Neural cell (in vitro differentiated cells): Measurements from ENCODE around the gene SHBG. TPM values are rescaled to one million over a fixed set of nuclear protein-coding genes. Genes with fewer than 3 reads are reported as not detected.

ENCODE experiments used
- H2AFZ ChIP-seq: fragments of 200-600, 300-800 bp; sonication (generic), shearing (Covaris generic); 2 replicates; pipeline ENCODE4 v1.6.0; 2014; ENCODE audit warnings: low read depth, mild to moderate bottlenecking, antibody characterized with exemption, low read length, moderate library complexity
- H3F3A ChIP-seq: fragments of 200-600 bp; shearing (Covaris generic); 2 replicates; pipeline ENCODE4 v1.6.1; 2016; ENCODE audit warnings: mild to moderate bottlenecking, moderate library complexity, mixed read lengths, antibody characterized with exemption, low read length; ENCODE audit not compliant: insufficient read depth, poor library complexity, severe bottlenecking
- H3K27ac ChIP-seq: fragments of 200-600, 300-800 bp; sonication (generic), shearing (Covaris generic); 2 replicates; pipeline ENCODE4 v1.5.1; 2014; ENCODE audit warnings: mild to moderate bottlenecking, low read length, moderate library complexity
- H3K27me3 ChIP-seq: fragments of 300-800, 200-600 bp; sonication (generic), shearing (Covaris generic); 2 replicates; pipeline ENCODE4 v1.6.0; 2014; ENCODE audit warnings: mild to moderate bottlenecking, low read depth, low read length, moderate library complexity; ENCODE audit not compliant: insufficient read depth
- H3K36me3 ChIP-seq: fragments of 300-800, 200-600 bp; sonication (generic), shearing (Covaris generic); 2 replicates; pipeline ENCODE4 v1.5.1; 2014; ENCODE audit warnings: mild to moderate bottlenecking, antibody characterized with exemption, low read length, moderate library complexity; ENCODE audit not compliant: insufficient read depth
- H3K4me2 ChIP-seq: fragments of 300-800, 200-600 bp; sonication (generic), shearing (Covaris generic); 2 replicates; pipeline ENCODE4 v1.6.0; 2014; ENCODE audit warnings: mild to moderate bottlenecking, low read length
- H3K4me3 ChIP-seq: fragments of 300-800, 200-600 bp; sonication (generic), shearing (Covaris generic); 2 replicates; pipeline ENCODE4 v1.5.1; 2014; ENCODE audit warnings: mild to moderate bottlenecking, low read length, moderate library complexity
- H3K79me2 ChIP-seq: fragments of 200-600 bp; shearing (Covaris generic); replicated peaks from 2 replicates; pipeline ENCODE4 v1.6.0; 2014; ENCODE audit warnings: mild to moderate bottlenecking, low read length, moderate library complexity; ENCODE audit not compliant: insufficient read depth
- H3K9ac ChIP-seq: fragments of 300-800, 200-600 bp; sonication (generic), shearing (Covaris generic); 2 replicates; pipeline ENCODE4 v1.6.1; 2016; ENCODE audit warnings: mild to moderate bottlenecking, low read length, mixed read lengths
- H3K9me2 ChIP-seq: fragments of 200-600 bp; shearing (Covaris generic); 2 replicates; pipeline ENCODE4 v1.6.1; 2016; ENCODE audit warnings: mild to moderate bottlenecking, low read length, mixed read lengths; ENCODE audit not compliant: insufficient read depth
- H3K9me3 ChIP-seq: fragments of 200-600, 300-800 bp; sonication (generic), shearing (Covaris generic); 2 replicates; pipeline ENCODE4 v1.6.1; 2016; ENCODE audit warnings: mild to moderate bottlenecking, mixed run types, low read length, moderate library complexity, mixed read lengths
- H4K20me1 ChIP-seq: fragments of 200-600 bp; shearing (Covaris generic); 2 replicates; pipeline ENCODE4 v1.6.1; 2016; ENCODE audit warnings: mild to moderate bottlenecking, mixed run types; ENCODE audit not compliant: insufficient read depth
- CTCF ChIP-seq: fragments of 450-650 bp; IDR thresholded peaks from 2 replicates; pipeline ENCODE4 v1.5.1; 2014; ENCODE audit warnings: antibody characterized with exemption, mild to moderate bottlenecking, moderate library complexity; ENCODE audit not compliant: poor library complexity, severe bottlenecking
- EP300 ChIP-seq: fragments of 450-650 bp; conservative IDR thresholded peaks from 2 replicates; pipeline ENCODE4 v1.6.1; 2014; ENCODE audit warnings: antibody characterized with exemption, mild to moderate bottlenecking, moderate library complexity; ENCODE audit not compliant: poor library complexity, severe bottlenecking
- EZH2 ChIP-seq: fragments of 200-600, 300-800 bp; shearing (Covaris generic), sonication (generic); IDR thresholded peaks from 2 replicates; pipeline ENCODE4 v1.6.1; 2014; ENCODE audit warnings: antibody characterized with exemption, low read length, borderline replicate concordance, mild to moderate bottlenecking; ENCODE audit not compliant: insufficient read depth, poor library complexity, severe bottlenecking
- MXI1 ChIP-seq: fragments of 450-650 bp; conservative IDR thresholded peaks from 2 replicates; pipeline ENCODE4 v1.6.1; 2014; ENCODE audit warnings: antibody characterized with exemption, mild to moderate bottlenecking; ENCODE audit not compliant: poor library complexity, severe bottlenecking
- POLR2AphosphoS5 ChIP-seq: IDR thresholded peaks from 2 replicates; pipeline ENCODE4 v1.6.1; 2012
- RAD21 ChIP-seq: fragments of 450-650 bp; conservative IDR thresholded peaks from 2 replicates; pipeline ENCODE4 v1.6.1; 2014; ENCODE audit warnings: antibody characterized with exemption, mild to moderate bottlenecking, moderate library complexity
- REST ChIP-seq: IDR thresholded peaks from 2 replicates; pipeline ENCODE4 v1.6.1; 2012; ENCODE audit warnings: borderline replicate concordance
- SMC3 ChIP-seq: fragments of 450-650 bp; conservative IDR thresholded peaks from 2 replicates; pipeline ENCODE4 v1.6.1; 2014; ENCODE audit warnings: antibody characterized with exemption, mild to moderate bottlenecking, moderate library complexity; ENCODE audit not compliant: poor library complexity
- TAF1 ChIP-seq: IDR thresholded peaks from 2 replicates; pipeline ENCODE4 v1.6.1; 2012; ENCODE audit warnings: low read depth
- polyA minus RNA-seq: library from RNA; depleted of rRNA, polyadenylated mRNA; stranded (reverse); fragments of >200 nt; gene quantifications from 2 replicates; pipeline ENCODE4 v1.2.3, GENCODE V29; 2014
- polyA plus RNA-seq: library from polyadenylated mRNA; depleted of rRNA; stranded (reverse); fragments of >200 nt; gene quantifications from 2 replicates; pipeline ENCODE4 v1.2.3, GENCODE V29; 2014

Gene SHBG
- polyA plus RNA-seq (0.90 and 3.2 TPM in 2 replicates), polyA minus RNA-seq (0.81 TPM in 1 of 2 replicates, not detected in the other)

GRCh38 chr17:7629939-7630571 is at the start of gene SHBG:
SHBG (plus strand) TSS chr17:7630135; CDS start chr17:7630173, 38 bp downstream.
- Histone ChIP-seq H3K4me3 (no peak within 1 kb of the TSS), H3K27ac (no peak within 1 kb of the TSS), H3K36me3 (no peaks in the 10 kb centered on the region), H4K20me1 (no peaks in the 10 kb centered on the region), H3F3A (no peaks in the 10 kb centered on the region), H3K4me2 (no peak within 1 kb of the TSS), H3K9me3 (no peaks in the 10 kb centered on the region), H3K9ac (no peak within 1 kb of the TSS), H3K9me2 (no peaks in the 10 kb centered on the region), H2AFZ (no peak within 1 kb of the TSS), H3K79me2 (peaks cover 11% of the 10 kb centered on the region), H3K27me3 (no peaks in the 10 kb centered on the region)
- no peak for TF ChIP-seq RAD21
- TF ChIP-seq EZH2 = no peak
- TF ChIP-seq POLR2AphosphoS5 = no peak
- TF ChIP-seq SMC3 = no peak
- TF ChIP-seq MXI1 = no peak
- TF ChIP-seq CTCF = no peak
- no peak for TF ChIP-seq TAF1
- TF ChIP-seq REST = no peak
- no peak for TF ChIP-seq EP300

- H3K9me2 ChIP-seq = no peaks in the 10 kb centered on the region
- H4K20me1 ChIP-seq = peaks cover 8% of the 10 kb centered on the region
- TF ChIP-seq SMC3 (no peak), TAF1 (no peak), RAD21 (no peak), MXI1 (no peak), REST (no peak), CTCF (no peak), EZH2 (no peak), POLR2AphosphoS5 (no peak), EP300 (no peak)
- H3K4me3 ChIP-seq = no peak overlapping the region
- H3K79me2 ChIP-seq = peaks cover 4% of the 10 kb centered on the region
- no peaks in the 10 kb centered on the region for H3K9me3 ChIP-seq
- H3K9ac ChIP-seq = no peak overlapping the region
- H3K27me3 ChIP-seq = no peaks in the 10 kb centered on the region
- H3K4me2 ChIP-seq = no peak overlapping the region
- H3F3A ChIP-seq = no peaks in the 10 kb centered on the region
- H3K36me3 ChIP-seq = no peaks in the 10 kb centered on the region
- H3K27ac ChIP-seq = no peak overlapping the region
- H2AFZ ChIP-seq = no peak overlapping the region
These were observed 49.0 kb upstream of the SHBG start for GRCh38 chr17:7580604-7581575.
